Trophoblast cell (in vitro differentiated cells and primary cell): ENCODE data around the gene C11orf68.

Experiments used
- DNase-seq, 2 donors: peaks; one replicate each; pipeline ENCODE4 v3.0.0-alpha.2; 2016
- H2AFZ ChIP-seq: 2 replicates; pipeline ENCODE4 v1.6.1; 2013; ENCODE audit warnings: low read length, moderate library complexity, mild to moderate bottlenecking; ENCODE audit not compliant: insufficient read depth, poor library complexity
- H2AK5ac ChIP-seq: 2 replicates; pipeline ENCODE4 v1.6.1; 2013; ENCODE audit warnings: mild to moderate bottlenecking, low read length
- H2BK120ac ChIP-seq: 2 replicates; pipeline ENCODE4 v1.6.1; 2013; ENCODE audit warnings: low read length, mild to moderate bottlenecking, moderate library complexity; ENCODE audit not compliant: insufficient read depth, poor library complexity
- H2BK12ac ChIP-seq: 2 replicates; pipeline ENCODE4 v1.6.1; 2013; ENCODE audit warnings: mild to moderate bottlenecking, low read length, moderate library complexity
- H2BK5ac ChIP-seq: 2 replicates; pipeline ENCODE4 v1.6.1; 2013; ENCODE audit warnings: low read length, low read depth, moderate library complexity, mild to moderate bottlenecking; ENCODE audit not compliant: poor library complexity
- H3K14ac ChIP-seq: 2 replicates; pipeline ENCODE4 v1.6.1; 2013; ENCODE audit warnings: mild to moderate bottlenecking, low read length
- H3K18ac ChIP-seq: 2 replicates; pipeline ENCODE4 v1.6.1; 2013; ENCODE audit warnings: mild to moderate bottlenecking, low read length
- H3K23ac ChIP-seq: 2 replicates; pipeline ENCODE4 v1.6.1; 2013; ENCODE audit warnings: low read length
- H3K27ac ChIP-seq: 2 replicates; pipeline ENCODE4 v1.5.1; 2013; ENCODE audit warnings: low read depth, mild to moderate bottlenecking, inconsistent platforms, low read length, moderate library complexity
- H3K27me3 ChIP-seq: 2 replicates; pipeline ENCODE4 v1.6.1; 2013; ENCODE audit warnings: inconsistent platforms, mild to moderate bottlenecking, low read length, moderate library complexity; ENCODE audit not compliant: insufficient read depth
- H3K36me3 ChIP-seq, 2 experiments: 1 replicate in 1 of 2; 2 replicates in 1 of 2; pipeline ENCODE4 v1.6.1; 2013; ENCODE audit warnings: low read length in 2 of 2, mild to moderate bottlenecking in 2 of 2, moderate library complexity in 1 of 2; ENCODE audit not compliant: insufficient read depth in 2 of 2, control insufficient read depth in 1 of 2
- H3K4ac ChIP-seq: 2 replicates; pipeline ENCODE4 v1.6.1; 2013; ENCODE audit warnings: low read depth, mild to moderate bottlenecking, low read length, moderate library complexity
- H3K4me1 ChIP-seq, 2 experiments: 1 replicate in 1 of 2; 2 replicates in 1 of 2; pipeline ENCODE4 v1.6.1; 2013; ENCODE audit warnings: low read length in 2 of 2, mild to moderate bottlenecking in 2 of 2, moderate library complexity in 1 of 2; ENCODE audit not compliant: insufficient read depth in 2 of 2, control insufficient read depth in 1 of 2
- H3K4me2 ChIP-seq: 2 replicates; pipeline ENCODE4 v1.6.1; 2013; ENCODE audit warnings: inconsistent platforms, mild to moderate bottlenecking, low read length, moderate library complexity
- H3K4me3 ChIP-seq: 2 replicates; pipeline ENCODE4 v1.5.1; 2013; ENCODE audit warnings: mild to moderate bottlenecking, low read depth, low read length, inconsistent platforms
- H3K79me1 ChIP-seq: one replicate; pipeline ENCODE4 v1.6.1; 2013; ENCODE audit warnings: low read length
- H3K79me2 ChIP-seq: 2 replicates; pipeline ENCODE4 v1.6.1; 2013; ENCODE audit warnings: low read length, mild to moderate bottlenecking; ENCODE audit not compliant: control insufficient read depth, insufficient read depth, poor library complexity
- H3K9ac ChIP-seq: 2 replicates; pipeline ENCODE4 v1.6.1; 2013; ENCODE audit warnings: mild to moderate bottlenecking, low read length
- H3K9me3 ChIP-seq: 2 replicates; pipeline ENCODE4 v1.6.1; 2013; ENCODE audit warnings: low read depth, mild to moderate bottlenecking, control low read depth, inconsistent platforms, low read length; ENCODE audit not compliant: insufficient read depth
- H4K12ac ChIP-seq: 2 replicates; pipeline ENCODE4 v1.6.1; 2013; ENCODE audit warnings: low read depth, mild to moderate bottlenecking, low read length, moderate library complexity
- H4K8ac ChIP-seq: 2 replicates; pipeline ENCODE4 v1.6.1; 2013; ENCODE audit warnings: low read depth, mild to moderate bottlenecking, low read length, moderate library complexity
- H4K91ac ChIP-seq: one replicate; pipeline ENCODE4 v1.6.1; 2013; ENCODE audit warnings: low read depth, mild to moderate bottlenecking, low read length, moderate library complexity
- WGBS: extraction: QIAGEN DNeasy Blood & Tissue Kit; methylation state at CpG from one replicate; pipeline ENCODE4 v1.1.7; 2013; ENCODE audit warnings: missing lambda C conversion rate; ENCODE audit not compliant: insufficient read length, insufficient coverage; ENCODE audit errors: extremely low coverage; 5-methylcytosine and 5-hydroxymethylcytosine counted together

The C11orf68 gene

GRCh38 chr11:65870706-65871681, 47.9 kb downstream of the C11orf68 start:
- no peak for DNase-seq
- no CpG with 5 or more reads among the region's 24 CpGs for WGBS
- no peak overlapping the region for H4K91ac ChIP-seq

GRCh38 chr11:65870307-65870658, 48.6 kb downstream of the C11orf68 start:
- no peak overlapping the region for H2AK5ac ChIP-seq
- H3K4me1 ChIP-seq = peaks cover 10 to 14% of the 10 kb centered on the region in 2 experiments
- no peak overlapping the region for H4K8ac ChIP-seq
- no peak overlapping the region for H2BK12ac ChIP-seq
- no peak overlapping the region for H2BK5ac ChIP-seq
- no peaks in the 10 kb centered on the region for H3K9me3 ChIP-seq
- no peak overlapping the region for H3K18ac ChIP-seq
- no peak overlapping the region for H3K14ac ChIP-seq
- H2AFZ ChIP-seq = no peak overlapping the region
- H4K91ac ChIP-seq = no peak overlapping the region
- H3K9ac ChIP-seq = no peak overlapping the region
- no peak for DNase-seq
- H3K27ac ChIP-seq = no peak overlapping the region
- H3K27me3 ChIP-seq = no peaks in the 10 kb centered on the region
- peaks cover 9% of the 10 kb centered on the region for H3K79me2 ChIP-seq
- H3K4ac ChIP-seq = no peak overlapping the region
- H4K12ac ChIP-seq = no peak overlapping the region
- H3K4me2 ChIP-seq = no peak overlapping the region
- peaks cover 40 to 52% of the 10 kb centered on the region in 2 experiments for H3K36me3 ChIP-seq
- H2BK120ac ChIP-seq = no peak overlapping the region
- peaks cover 13% of the 10 kb centered on the region for H3K79me1 ChIP-seq
- H3K4me3 ChIP-seq = peak overlapping the region; percentile 14
- no peak overlapping the region for H3K23ac ChIP-seq
- WGBS = no CpG with 5 or more reads among the region's 11 CpGs

More at GRCh38 chr11:65870706-65871681, 47.9 kb downstream of the C11orf68 start:
- no peak overlapping the region for H2AFZ ChIP-seq
- peaks cover 10 to 14% of the 10 kb centered on the region in 2 experiments for H3K4me1 ChIP-seq
- no peak overlapping the region for H4K12ac ChIP-seq
- H3K79me2 ChIP-seq = peaks cover 9% of the 10 kb centered on the region
- no peak overlapping the region for H2AK5ac ChIP-seq
- no peak overlapping the region for H2BK12ac ChIP-seq
- no peak overlapping the region for H2BK120ac ChIP-seq
- H2BK5ac ChIP-seq = no peak overlapping the region
- no peak overlapping the region for H3K18ac ChIP-seq
- no peak overlapping the region for H3K23ac ChIP-seq
- H3K27ac ChIP-seq = no peak overlapping the region
- no peaks in the 10 kb centered on the region for H3K9me3 ChIP-seq
- peak overlapping the region; percentile 71 for H3K4me2 ChIP-seq
- no peaks in the 10 kb centered on the region for H3K27me3 ChIP-seq
- no peak overlapping the region for H4K8ac ChIP-seq
- no peak overlapping the region for H3K14ac ChIP-seq
- H3K4me3 ChIP-seq = peak overlapping the region; percentile 14
- no peak overlapping the region for H3K9ac ChIP-seq
- peaks cover 33 to 45% of the 10 kb centered on the region in 2 experiments for H3K36me3 ChIP-seq
- H3K4ac ChIP-seq = no peak overlapping the region
- H3K79me1 ChIP-seq = peaks cover 13% of the 10 kb centered on the region

- no peak overlapping the region for H4K12ac ChIP-seq
- H2BK5ac ChIP-seq = no peak overlapping the region
- no peak for DNase-seq
- H3K9me3 ChIP-seq = no peaks in the 10 kb centered on the region
- H3K4me1 ChIP-seq = peaks cover 10 to 14% of the 10 kb centered on the region in 2 experiments
- no peak overlapping the region for H2AFZ ChIP-seq
- H3K79me2 ChIP-seq = peaks cover 9% of the 10 kb centered on the region
- no CpG with 5 or more reads among the region's 24 CpGs for WGBS
- no peak overlapping the region for H2BK12ac ChIP-seq
- H3K23ac ChIP-seq = no peak overlapping the region
- H3K4me3 ChIP-seq = no peak overlapping the region
- H3K4me2 ChIP-seq = no peak overlapping the region
- no peak overlapping the region for H3K4ac ChIP-seq
- H4K8ac ChIP-seq = no peak overlapping the region
- no peaks in the 10 kb centered on the region for H3K27me3 ChIP-seq
- no peak overlapping the region for H3K9ac ChIP-seq
- H3K79me1 ChIP-seq = peaks cover 13% of the 10 kb centered on the region
- H4K91ac ChIP-seq = no peak overlapping the region
- no peak overlapping the region for H3K14ac ChIP-seq
- no peak overlapping the region for H2AK5ac ChIP-seq
- no peak overlapping the region for H3K18ac ChIP-seq
- H3K36me3 ChIP-seq = peaks cover 45 to 57% of the 10 kb centered on the region in 2 experiments
- H2BK120ac ChIP-seq = no peak overlapping the region
- H3K27ac ChIP-seq = no peak overlapping the region
These were observed 49.1 kb downstream of the C11orf68 start for GRCh38 chr11:65869643-65870306.

- no peak overlapping the region for H2AK5ac ChIP-seq
- no peak overlapping the region for H2AFZ ChIP-seq
- no peak overlapping the region for H3K23ac ChIP-seq
- H3K4me2 ChIP-seq = no peak overlapping the region
- WGBS = no CpG with 5 or more reads among the region's 3 CpGs
- no peak overlapping the region for H3K14ac ChIP-seq
- H2BK5ac ChIP-seq = no peak overlapping the region
- no peak overlapping the region for H2BK120ac ChIP-seq
- no peak for DNase-seq
- H3K79me2 ChIP-seq = peaks cover 9% of the 10 kb centered on the region
- no peak overlapping the region for H4K12ac ChIP-seq
- no peak overlapping the region for H3K4me3 ChIP-seq
- H3K9ac ChIP-seq = no peak overlapping the region
- H4K8ac ChIP-seq = no peak overlapping the region
- no peak overlapping the region for H3K4ac ChIP-seq
- peaks cover 10 to 14% of the 10 kb centered on the region in 2 experiments for H3K4me1 ChIP-seq
- H3K27ac ChIP-seq = no peak overlapping the region
- peaks cover 13% of the 10 kb centered on the region for H3K79me1 ChIP-seq
- H3K36me3 ChIP-seq = peaks cover 54 to 66% of the 10 kb centered on the region in 2 experiments
- H3K9me3 ChIP-seq = no peaks in the 10 kb centered on the region
- H3K27me3 ChIP-seq = no peaks in the 10 kb centered on the region
- H3K18ac ChIP-seq = no peak overlapping the region
- H2BK12ac ChIP-seq = no peak overlapping the region
- H4K91ac ChIP-seq = no peak overlapping the region
These were observed 50.0 kb downstream of the C11orf68 start for GRCh38 chr11:65868907-65869306.
